ENCODE measurements around the gene OSBPL9. TPM values are rescaled to one million over a fixed set of nuclear protein-coding genes. Genes with fewer than 3 reads are reported as not detected.

Gene OSBPL9
- total and polyA plus RNA-seq, 10 of the 15 experiments (the other 5 are each of a cell fraction or from before 2014, with no cell fraction given), result 25.9 to 156 (median 108) TPM

DNA sequence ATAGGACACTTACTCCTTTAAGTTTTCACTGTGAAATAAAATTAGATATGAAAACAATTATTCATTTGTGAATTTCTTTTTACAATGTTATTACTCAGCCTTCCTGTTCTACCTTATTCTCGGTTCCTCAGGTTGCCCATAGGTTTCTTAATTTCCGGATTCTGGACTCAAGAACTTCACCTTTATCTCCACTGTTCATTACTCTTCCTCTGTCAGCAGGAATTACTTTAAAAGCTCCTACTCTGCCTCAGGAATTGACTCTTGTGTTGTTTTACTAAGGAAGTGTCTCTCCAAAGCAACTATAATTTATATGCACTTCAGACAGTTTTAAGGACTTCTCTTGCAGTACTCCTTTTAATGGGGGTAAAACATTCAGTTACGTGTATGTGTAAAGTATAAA is 123.8 kb downstream of the OSBPL9 start (continued):
- TF ChIP-seq FOXM1 (IDR thresholded peaks at IDR 0.05; ENCODE audit: low read depth, low read length) (peak; percentile 57; the same call in 1 of the 2 replicates), SP1 (IDR thresholded peaks at IDR 0.05; ENCODE audit: low read depth, low read length) (no peak), NFIC (IDR thresholded peaks at IDR 0.05; ENCODE audit: low read depth, low read length) (peak; percentile 89), CHD4 (IDR thresholded peaks at IDR 0.05) (no peak), POU2F2 (IDR thresholded peaks at IDR 0.05; ENCODE audit: borderline replicate concordance, low read depth, low read length) (no peak), CHD2 (IDR thresholded peaks at IDR 0.05; ENCODE audit: borderline replicate concordance, low read depth, low read length) (no peak), GABPA (IDR thresholded peaks at IDR 0.05; ENCODE audit: low read depth) (0 out of 2 replicates have a peak, but pooled peaks have one; percentile 44), ETV6 (conservative IDR thresholded peaks at IDR 0.05 in 1 of 2, IDR thresholded peaks at IDR 0.05 in 1 of 2; ENCODE audit: borderline replicate concordance in 1 of 2, low read depth in 1 of 2) (peak in 1 of 2 experiments; percentile 98; a peak in 2 of 4 replicates), RUNX3 (IDR thresholded peaks at IDR 0.05; ENCODE audit: low read length) (peak; percentile 70), ATF7 (IDR thresholded peaks at IDR 0.05; ENCODE audit: low read depth) (0 out of 2 replicates have a peak, but pooled peaks have one; percentile 32), MYB (IDR thresholded peaks at IDR 0.05; ENCODE audit: borderline replicate concordance, low read depth, low read length) (no peak), MEF2A (IDR thresholded peaks at IDR 0.05; ENCODE audit: insufficient read depth, low read depth, low read length) (peak; percentile 81; the same call in 1 of the 2 replicates), NR2C2 (IDR thresholded peaks at IDR 0.05; ENCODE audit: borderline replicate concordance, control insufficient read depth, insufficient read length, low read depth) (no peak), EGR1 (IDR thresholded peaks at IDR 0.05; ENCODE audit: borderline replicate concordance in 1 of 2, low read depth in 2 of 2, low read length in 2 of 2) (no peak)
- TF ChIP-seq, protein P1, sequence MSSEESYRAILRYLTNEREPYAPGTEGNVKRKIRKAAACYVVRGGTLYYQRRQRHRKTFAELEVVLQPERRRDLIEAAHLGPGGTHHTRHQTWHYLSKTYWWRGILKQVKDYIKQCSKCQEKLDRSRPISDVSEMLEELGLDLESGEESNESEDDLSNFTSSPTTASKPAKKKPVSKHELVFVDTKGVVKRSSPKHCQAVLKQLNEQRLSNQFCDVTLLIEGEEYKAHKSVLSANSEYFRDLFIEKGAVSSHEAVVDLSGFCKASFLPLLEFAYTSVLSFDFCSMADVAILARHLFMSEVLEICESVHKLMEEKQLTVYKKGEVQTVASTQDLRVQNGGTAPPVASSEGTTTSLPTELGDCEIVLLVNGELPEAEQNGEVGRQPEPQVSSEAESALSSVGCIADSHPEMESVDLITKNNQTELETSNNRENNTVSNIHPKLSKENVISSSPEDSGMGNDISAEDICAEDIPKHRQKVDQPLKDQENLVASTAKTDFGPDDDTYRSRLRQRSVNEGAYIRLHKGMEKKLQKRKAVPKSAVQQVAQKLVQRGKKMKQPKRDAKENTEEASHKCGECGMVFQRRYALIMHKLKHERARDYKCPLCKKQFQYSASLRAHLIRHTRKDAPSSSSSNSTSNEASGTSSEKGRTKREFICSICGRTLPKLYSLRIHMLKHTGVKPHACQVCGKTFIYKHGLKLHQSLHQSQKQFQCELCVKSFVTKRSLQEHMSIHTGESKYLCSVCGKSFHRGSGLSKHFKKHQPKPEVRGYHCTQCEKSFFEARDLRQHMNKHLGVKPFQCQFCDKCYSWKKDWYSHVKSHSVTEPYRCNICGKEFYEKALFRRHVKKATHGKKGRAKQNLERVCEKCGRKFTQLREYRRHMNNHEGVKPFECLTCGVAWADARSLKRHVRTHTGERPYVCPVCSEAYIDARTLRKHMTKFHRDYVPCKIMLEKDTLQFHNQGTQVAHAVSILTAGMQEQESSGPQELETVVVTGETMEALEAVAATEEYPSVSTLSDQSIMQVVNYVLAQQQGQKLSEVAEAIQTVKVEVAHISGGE (CRISPR knock-in tag; IDR thresholded peaks at IDR 0.05), result no peak
- TF ChIP-seq, protein P2, sequence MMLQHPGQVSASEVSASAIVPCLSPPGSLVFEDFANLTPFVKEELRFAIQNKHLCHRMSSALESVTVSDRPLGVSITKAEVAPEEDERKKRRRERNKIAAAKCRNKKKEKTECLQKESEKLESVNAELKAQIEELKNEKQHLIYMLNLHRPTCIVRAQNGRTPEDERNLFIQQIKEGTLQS (IDR thresholded peaks at IDR 0.05; ENCODE audit: borderline replicate concordance, extremely low read depth, low read depth, low read length), result no peak
- TF ChIP-seq, protein P3, sequence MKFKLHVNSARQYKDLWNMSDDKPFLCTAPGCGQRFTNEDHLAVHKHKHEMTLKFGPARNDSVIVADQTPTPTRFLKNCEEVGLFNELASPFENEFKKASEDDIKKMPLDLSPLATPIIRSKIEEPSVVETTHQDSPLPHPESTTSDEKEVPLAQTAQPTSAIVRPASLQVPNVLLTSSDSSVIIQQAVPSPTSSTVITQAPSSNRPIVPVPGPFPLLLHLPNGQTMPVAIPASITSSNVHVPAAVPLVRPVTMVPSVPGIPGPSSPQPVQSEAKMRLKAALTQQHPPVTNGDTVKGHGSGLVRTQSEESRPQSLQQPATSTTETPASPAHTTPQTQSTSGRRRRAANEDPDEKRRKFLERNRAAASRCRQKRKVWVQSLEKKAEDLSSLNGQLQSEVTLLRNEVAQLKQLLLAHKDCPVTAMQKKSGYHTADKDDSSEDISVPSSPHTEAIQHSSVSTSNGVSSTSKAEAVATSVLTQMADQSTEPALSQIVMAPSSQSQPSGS (IDR thresholded peaks at IDR 0.05; ENCODE audit: low read length), result peak; percentile 57; the same call in 1 of the 2 replicates
- TF ChIP-seq, protein P4, sequence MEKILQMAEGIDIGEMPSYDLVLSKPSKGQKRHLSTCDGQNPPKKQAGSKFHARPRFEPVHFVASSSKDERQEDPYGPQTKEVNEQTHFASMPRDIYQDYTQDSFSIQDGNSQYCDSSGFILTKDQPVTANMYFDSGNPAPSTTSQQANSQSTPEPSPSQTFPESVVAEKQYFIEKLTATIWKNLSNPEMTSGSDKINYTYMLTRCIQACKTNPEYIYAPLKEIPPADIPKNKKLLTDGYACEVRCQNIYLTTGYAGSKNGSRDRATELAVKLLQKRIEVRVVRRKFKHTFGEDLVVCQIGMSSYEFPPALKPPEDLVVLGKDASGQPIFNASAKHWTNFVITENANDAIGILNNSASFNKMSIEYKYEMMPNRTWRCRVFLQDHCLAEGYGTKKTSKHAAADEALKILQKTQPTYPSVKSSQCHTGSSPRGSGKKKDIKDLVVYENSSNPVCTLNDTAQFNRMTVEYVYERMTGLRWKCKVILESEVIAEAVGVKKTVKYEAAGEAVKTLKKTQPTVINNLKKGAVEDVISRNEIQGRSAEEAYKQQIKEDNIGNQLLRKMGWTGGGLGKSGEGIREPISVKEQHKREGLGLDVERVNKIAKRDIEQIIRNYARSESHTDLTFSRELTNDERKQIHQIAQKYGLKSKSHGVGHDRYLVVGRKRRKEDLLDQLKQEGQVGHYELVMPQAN (conservative IDR thresholded peaks at IDR 0.05), result no peak
- TF ChIP-seq, protein P5, sequence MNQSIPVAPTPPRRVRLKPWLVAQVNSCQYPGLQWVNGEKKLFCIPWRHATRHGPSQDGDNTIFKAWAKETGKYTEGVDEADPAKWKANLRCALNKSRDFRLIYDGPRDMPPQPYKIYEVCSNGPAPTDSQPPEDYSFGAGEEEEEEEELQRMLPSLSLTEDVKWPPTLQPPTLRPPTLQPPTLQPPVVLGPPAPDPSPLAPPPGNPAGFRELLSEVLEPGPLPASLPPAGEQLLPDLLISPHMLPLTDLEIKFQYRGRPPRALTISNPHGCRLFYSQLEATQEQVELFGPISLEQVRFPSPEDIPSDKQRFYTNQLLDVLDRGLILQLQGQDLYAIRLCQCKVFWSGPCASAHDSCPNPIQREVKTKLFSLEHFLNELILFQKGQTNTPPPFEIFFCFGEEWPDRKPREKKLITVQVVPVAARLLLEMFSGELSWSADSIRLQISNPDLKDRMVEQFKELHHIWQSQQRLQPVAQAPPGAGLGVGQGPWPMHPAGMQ (IDR thresholded peaks at IDR 0.05; ENCODE audit: borderline replicate concordance), result no peak
